Stimulated activated CD8-positive, alpha-beta memory T cell treated with anti-CD3 and anti-CD28 coated beads, Interleukin-15, amount 100 ng/mL, for 48 hours (primary cell): ENCODE results near the gene FBLN2.
"Not testable (repeated sequence)": the region's sequence is repeated elsewhere in the genome, so short reads cannot be mapped to it uniquely, and the experiment has no call there.

Experiments used
- DNase-seq, 2 donors: peaks; one replicate each; pipeline ENCODE4 v3.0.0-alpha.2; 2020; ENCODE audit warnings: low read depth in 2 of 2

FBLN2 gene

GRCh38 chr3:13513913-13514517, 34.9 kb upstream of the FBLN2 start:
- DNase-seq: no peak

GRCh38 chr3:13514639-13515435, 34.1 kb upstream of the FBLN2 start:
- no peak for DNase-seq

- DNase-seq: no peak
Observed at GRCh38 chr3:13515786-13516759, 32.9 kb upstream of the FBLN2 start.

- no peak for DNase-seq
Observed at GRCh38 chr3:13516760-13517135, 32.2 kb upstream of the FBLN2 start.

- DNase-seq: no peak
Observed at GRCh38 chr3:13517253-13517977, 31.5 kb upstream of the FBLN2 start.

GRCh38 chr3:13518516-13518953, 30.4 kb upstream of the FBLN2 start:
- DNase-seq: no peak

- DNase-seq: no peak
Observed at GRCh38 chr3:13519006-13519791, 29.7 kb upstream of the FBLN2 start.

GRCh38 chr3:13520326-13520880, 28.5 kb upstream of the FBLN2 start:
- DNase-seq: no peak

GRCh38 chr3:13521309-13521708, 27.6 kb upstream of the FBLN2 start:
- DNase-seq: no peak

GRCh38 chr3:13521749-13522148, 27.2 kb upstream of the FBLN2 start:
- not testable (repeated sequence) for DNase-seq

- DNase-seq: no peak
Observed at GRCh38 chr3:13522236-13522635, 26.7 kb upstream of the FBLN2 start.

- no peak for DNase-seq
Observed at GRCh38 chr3:13524979-13525669, 23.8 kb upstream of the FBLN2 start.

- DNase-seq: no peak
Observed at GRCh38 chr3:13525827-13526625, 22.9 kb upstream of the FBLN2 start.

- no peak for DNase-seq
Observed at GRCh38 chr3:13526626-13526949, 22.3 kb upstream of the FBLN2 start.

- no peak for DNase-seq
Observed at GRCh38 chr3:13528217-13528867, 20.6 kb upstream of the FBLN2 start.

- no peak for DNase-seq
Observed at GRCh38 chr3:13529196-13530112, 19.5 kb upstream of the FBLN2 start.

GRCh38 chr3:13530241-13531009, 18.5 kb upstream of the FBLN2 start:
- DNase-seq: no peak
